CD4-positive, alpha-beta T cell treated with Interleukin-15 for 1 hour (primary cell): ENCODE results near the gene PRSS53.

ENCODE experiments used
- DNase-seq: peaks from one replicate; pipeline ENCODE4 v3.0.0-alpha.2; 2020

The PRSS53 gene

GRCh38 chr16:31077024-31077423 is 11.7 kb downstream of the PRSS53 start:
- no peak for DNase-seq

- DNase-seq, result no peak
Observed at GRCh38 chr16:31076319-31076718, 12.4 kb downstream of the PRSS53 start.

GRCh38 chr16:31074814-31075183 is 13.9 kb downstream of the PRSS53 start:
- DNase-seq, result no peak

- DNase-seq, result peak; percentile 98
Observed at GRCh38 chr16:31073970-31074813, 14.6 kb downstream of the PRSS53 start, which contains the start of the genes ZNF646 and ZNF668. Gene ZNF646 (plus strand): TSS chr16:31074422. CDS start chr16:31076325, 1,903 bp downstream. Gene ZNF668 (minus strand): TSS chr16:31074240. CDS start chr16:31064459, 9,781 bp downstream.

- peak; percentile 81 for DNase-seq
Observed at GRCh38 chr16:31073142-31073969, 15.4 kb downstream of the PRSS53 start.

GRCh38 chr16:31072540-31073141 is 16.1 kb downstream of the PRSS53 start:
- DNase-seq, result no peak

- no peak for DNase-seq
Observed at GRCh38 chr16:31071861-31072260, 16.9 kb downstream of the PRSS53 start.

- no peak for DNase-seq
Observed at GRCh38 chr16:31067342-31067741, 21.4 kb downstream of the PRSS53 start.

- no peak for DNase-seq
Observed at GRCh38 chr16:31064882-31065461, 23.8 kb downstream of the PRSS53 start.

GRCh38 chr16:31063843-31064611 is 24.7 kb downstream of the PRSS53 start:
- no peak for DNase-seq

GRCh38 chr16:31063495-31063842 is 25.3 kb downstream of the PRSS53 start:
- DNase-seq, result no peak

- DNase-seq, result no peak
Observed at GRCh38 chr16:31061813-31062440, 26.8 kb downstream of the PRSS53 start.

GRCh38 chr16:31061126-31061812 is 27.5 kb downstream of the PRSS53 start:
- no peak for DNase-seq

- DNase-seq, result no peak
Observed at GRCh38 chr16:31055613-31056012, 33.1 kb downstream of the PRSS53 start.

- peak; percentile 37 for DNase-seq
Observed at GRCh38 chr16:31052114-31052513, 36.6 kb downstream of the PRSS53 start.

GRCh38 chr16:31050280-31051030 is 38.3 kb downstream of the PRSS53 start:
- DNase-seq, result no peak

- no peak for DNase-seq
Observed at GRCh38 chr16:31043898-31044481, 44.8 kb downstream of the PRSS53 start.

GRCh38 chr16:31043352-31043751 is 45.4 kb downstream of the PRSS53 start:
- DNase-seq, result no peak

GRCh38 chr16:31042866-31043265 is 45.9 kb downstream of the PRSS53 start:
- DNase-seq, result no peak

GRCh38 chr16:31038993-31039392 is 49.8 kb downstream of the PRSS53 start:
- DNase-seq, result no peak
